Activated naive CD8-positive, alpha-beta T cell treated with anti-CD3 and anti-CD28 coated beads, Interleukin-2, amount 50 U/mL, for 16 hours (primary cell): Measurements from ENCODE around the gene LCLAT1.
"Not testable (repeated sequence)": the region's sequence is repeated elsewhere in the genome, so short reads cannot be mapped to it uniquely, and the experiment has no call there.

Experiments used
- DNase-seq: peaks from one replicate; pipeline ENCODE4 v3.0.0-alpha.2; 2020; ENCODE audit warnings: low read depth, low spot score

The LCLAT1 gene

DNA sequence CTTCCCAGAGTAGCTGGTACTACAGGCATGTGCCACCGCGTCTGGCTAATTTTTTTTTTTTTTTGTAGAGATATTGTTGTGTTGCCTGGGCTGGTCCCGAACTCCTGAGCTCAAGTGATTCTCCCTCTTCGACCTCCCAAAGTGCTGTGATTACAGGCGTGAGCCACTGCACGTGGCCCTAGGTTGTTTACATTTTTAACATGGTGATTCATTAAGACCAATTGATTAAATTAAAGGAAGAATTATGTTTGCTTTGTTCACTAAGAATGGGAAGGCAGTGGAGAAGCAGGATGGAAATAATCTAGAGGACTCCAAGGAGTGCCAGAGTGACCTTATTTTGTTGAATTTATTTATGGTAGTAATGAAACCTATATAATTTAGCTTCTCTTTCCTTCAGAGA, 7.5 kb downstream of the LCLAT1 start:
- no peak for DNase-seq

DNA sequence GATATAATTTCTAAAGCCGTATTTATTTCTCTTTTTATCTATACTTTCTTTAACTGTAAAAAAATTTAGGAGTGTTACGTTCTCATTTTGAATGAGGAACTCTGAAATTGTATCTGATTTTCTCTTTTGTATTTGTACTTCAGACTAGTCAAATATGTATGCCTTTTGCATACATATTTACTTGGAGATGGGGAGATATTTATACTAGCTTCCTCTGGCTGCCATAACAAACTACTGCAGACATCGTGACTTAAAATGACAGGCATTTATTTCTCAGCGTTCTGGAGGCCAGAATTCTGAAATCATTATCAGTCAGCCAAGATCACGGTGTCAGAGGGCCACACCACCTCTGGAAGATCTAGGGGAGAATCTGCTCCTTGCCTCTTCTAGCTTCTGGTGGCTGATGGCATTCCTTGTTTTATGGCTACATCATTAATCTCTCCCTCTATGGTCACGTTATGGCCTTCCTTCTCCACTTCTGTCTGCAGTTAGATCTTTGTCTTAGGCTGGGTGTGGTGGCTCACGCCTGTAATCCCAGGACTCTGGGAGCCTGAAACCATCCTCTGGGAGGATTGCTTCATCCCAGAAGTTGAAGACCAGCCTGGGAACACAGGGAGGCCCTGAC, 8.2 kb downstream of the LCLAT1 start:
- no peak for DNase-seq

DNA sequence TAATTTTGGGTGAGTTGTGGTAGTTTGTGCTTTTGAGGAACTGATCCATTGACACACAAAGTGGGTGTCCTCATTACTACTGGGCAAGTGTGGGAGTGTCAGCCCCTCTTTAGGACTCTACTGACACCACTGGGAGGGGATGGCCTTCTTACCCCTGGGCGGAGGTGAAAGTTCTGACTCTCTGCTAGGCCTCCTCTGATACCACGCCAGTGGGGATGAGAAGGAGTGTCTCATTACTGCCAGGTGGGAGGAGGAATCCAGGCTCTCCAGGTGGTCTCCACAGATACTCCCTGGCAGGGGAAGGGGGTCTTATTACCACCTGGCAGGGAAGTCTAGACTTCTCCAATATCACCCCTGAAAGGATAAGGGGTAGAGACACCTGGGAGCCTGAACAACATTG, 9.1 kb downstream of the LCLAT1 start:
- no peak for DNase-seq

DNA sequence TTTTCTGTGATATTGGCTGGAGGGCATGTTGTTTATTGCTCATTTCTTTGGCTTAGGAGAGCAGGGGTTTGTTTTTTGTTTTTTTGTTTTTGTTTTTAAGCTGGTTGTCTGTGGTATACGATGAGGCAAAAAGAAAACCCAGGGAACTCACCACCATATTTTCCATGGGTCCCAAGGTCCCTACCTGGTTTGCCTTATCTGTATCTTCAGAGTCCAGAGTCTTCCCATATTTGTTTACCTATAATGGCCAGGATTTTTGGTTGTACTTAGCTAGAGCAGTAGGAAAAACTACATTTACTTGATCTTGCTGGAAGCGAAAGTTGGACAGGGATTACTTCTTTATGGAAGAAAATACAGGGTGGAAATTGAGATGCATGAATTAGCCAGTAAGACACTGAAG, 9.5 kb downstream of the LCLAT1 start:
- no peak for DNase-seq

DNA sequence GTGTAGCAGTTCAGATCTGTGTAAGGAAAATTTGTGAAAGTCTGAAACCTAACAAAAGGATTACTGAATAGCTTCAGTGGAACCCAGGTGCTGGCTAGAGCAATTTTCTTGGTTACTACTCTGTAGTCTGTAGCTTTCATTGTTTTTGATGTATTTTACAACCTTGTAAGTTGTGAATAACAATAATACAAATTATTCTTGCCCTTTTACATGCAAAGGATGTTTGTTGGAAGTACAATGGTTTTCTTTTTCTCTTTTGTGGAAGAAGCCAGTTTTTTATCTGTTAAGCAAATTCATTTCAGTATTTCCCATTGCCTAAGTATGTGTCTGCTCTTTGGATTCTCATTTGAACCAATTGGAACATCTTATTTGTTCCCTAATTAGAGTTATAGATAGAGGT, 10.2 kb downstream of the LCLAT1 start:
- no peak for DNase-seq

DNA sequence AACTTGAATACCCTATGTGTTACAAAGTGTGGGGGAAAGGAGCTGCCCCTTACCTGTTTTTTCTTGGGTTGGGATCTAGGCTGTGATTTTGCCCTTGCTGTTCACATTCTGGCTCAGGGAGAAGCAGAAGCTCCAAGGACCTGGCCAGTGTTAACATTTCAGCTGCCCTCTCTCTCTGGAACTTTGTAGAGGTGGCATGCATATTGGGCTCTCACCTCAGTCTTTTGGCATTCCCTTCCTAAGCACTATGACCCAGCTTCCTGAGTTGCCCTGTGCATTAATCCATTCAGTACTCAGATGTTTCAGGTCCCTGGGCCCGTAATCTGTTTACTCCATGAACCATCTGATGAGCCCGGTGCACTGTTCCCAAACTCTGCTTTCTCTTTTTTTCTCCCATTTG, 12.1 kb downstream of the LCLAT1 start:
- no peak for DNase-seq

DNA sequence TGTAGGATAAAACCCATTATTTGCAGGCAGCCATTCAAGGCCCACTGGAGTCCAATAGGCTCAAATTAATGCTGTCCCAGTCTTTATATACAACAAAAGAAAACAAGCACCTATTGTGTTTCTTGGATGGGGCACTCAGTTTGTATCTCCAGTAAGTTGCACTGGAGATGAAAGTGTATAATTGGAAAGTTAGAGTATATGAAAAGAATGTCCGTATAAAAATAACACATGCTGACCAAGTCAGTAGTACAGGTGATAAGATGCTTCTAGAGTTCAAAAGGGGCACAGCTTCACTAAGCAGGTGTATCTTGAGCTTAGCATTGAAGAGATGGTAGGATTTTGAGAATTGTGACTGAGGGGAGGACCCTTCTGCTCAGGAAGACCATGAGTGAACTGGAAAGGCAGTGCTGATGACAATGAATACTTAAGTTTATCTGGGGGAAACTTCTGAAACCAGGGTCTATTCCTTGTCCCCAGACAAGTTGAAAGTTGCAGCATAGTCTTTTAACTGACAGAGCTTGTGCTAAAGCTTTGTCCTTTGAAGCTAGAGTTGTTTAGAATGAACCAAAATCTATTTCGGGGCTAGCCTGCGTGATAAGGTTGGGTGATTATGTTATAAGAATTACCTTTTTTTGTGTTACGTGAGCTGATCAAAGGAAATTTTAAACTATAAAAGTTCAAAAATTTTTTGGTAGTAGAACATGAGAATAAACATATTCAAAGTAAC, 15.2 kb downstream of the LCLAT1 start:
- no peak for DNase-seq

DNA sequence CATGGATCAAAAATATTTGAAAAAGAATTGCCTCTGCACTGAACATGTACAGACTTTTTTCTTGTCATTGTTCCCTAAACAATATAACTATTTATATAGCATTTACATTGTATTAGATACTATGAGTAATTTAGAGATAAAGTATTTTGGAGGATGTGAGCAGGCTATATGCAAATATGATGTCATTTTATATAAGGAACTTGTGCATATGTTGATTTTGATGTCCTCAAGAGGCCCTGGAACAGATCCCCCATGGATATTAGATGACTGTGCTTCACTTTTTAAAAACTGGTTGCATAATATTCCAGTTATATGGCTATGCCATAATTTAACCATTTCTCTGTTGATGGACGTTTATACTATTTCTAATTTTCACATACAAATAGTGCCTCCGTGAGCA, 16.5 kb downstream of the LCLAT1 start:
- DNase-seq: no peak

DNA sequence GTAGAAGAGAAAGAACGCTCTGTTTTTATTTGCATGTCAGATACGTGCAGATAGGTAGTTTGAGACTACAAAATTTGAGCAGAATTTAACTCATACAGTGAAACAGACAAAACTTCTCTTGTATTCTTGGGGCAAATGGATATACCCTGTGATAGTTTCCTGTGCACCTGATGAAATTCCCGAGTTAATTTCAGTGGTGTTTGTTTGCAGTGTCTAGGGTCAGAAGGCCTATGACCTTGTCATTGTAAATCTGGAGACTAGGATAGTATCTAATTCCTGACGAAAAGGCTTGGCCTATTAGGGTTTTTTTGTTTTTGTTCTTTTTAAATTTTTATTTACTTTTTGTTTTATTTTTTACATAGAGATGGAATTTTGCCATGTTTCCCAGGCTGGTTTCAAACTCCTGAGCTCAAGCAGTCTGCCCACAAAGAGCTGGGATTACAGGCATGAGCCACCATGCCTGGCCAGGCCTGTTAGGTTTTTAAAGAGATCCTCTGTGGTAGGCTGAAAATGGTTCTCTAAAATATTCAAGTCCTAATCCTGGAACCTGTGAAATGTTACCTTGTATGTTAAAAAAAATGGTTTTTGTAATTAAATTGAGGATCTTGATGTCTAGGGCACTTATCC, 17.6 kb downstream of the LCLAT1 start:
- no peak for DNase-seq

DNA sequence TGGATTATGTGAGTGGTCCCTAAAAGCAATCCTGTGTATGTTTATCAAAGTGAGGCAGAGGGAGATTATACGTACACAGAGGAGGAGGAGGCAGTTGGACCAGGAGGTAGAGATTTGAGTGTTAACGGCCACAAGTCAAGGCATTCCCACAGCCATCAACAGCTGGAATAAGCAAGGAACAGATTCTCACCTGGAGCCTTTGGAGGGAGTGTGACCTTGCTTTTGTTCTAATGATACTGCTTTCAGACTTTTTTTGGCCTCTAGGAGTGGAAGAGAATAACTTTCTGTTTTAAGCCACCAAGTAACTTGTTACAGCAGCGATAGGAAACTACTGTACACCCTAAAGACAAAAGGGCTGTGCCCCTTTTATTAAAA, 18.1 kb downstream of the LCLAT1 start:
- DNase-seq: no peak

DNA sequence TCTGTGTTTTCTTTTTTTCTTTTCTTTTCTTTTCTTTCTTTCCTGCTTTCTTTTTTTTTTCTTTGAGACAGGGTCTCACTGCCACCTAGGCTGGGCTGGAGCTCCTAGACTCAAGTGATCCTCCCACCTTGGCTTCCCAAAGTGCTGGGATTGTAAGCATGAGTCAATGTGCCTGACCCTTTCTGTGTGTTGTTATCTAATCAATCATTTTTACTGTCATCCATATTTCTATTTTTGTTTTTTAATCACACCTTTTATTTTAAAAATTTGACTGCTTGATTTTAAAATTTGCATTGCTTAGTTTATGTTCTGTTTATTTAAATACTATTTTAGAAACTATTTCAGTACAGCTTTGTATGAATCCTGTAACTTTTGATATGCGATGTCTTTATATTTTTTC, 19.2 kb downstream of the LCLAT1 start:
- DNase-seq: no peak

DNA sequence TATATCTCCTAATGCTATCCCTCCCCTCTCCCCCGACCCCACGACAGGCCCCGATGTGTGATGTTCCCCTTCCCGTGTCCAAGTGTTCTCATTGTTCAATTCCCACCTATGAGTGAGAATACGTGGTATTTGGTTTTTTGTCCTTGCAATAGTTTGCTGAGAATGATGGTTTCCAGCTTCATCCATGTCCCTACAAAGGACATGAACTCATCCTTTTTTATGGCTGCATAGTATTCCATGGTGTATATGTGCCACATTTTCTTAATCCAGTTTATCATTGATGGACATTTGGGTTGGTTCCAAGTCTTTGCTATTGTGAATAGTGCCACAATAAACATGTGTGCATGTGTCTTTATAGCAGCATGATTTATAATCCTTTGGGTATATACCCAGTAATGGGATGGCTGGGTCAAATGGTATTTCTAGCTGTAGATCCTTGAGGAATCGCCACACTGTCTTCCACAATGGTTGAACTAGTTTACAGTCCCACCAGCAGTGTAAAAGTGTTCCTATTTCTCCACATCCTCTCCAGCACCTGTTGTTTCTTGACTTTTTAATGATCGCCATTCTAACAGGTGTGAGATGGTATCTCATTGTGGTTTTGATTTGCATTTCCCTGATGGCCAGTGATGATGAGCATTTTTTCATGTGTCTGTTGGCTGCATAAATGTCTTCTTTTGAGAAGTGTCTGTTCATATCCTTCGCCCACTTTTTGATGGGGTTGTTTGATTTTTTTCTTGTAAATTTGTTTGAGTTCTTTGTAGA, 20.2 kb downstream of the LCLAT1 start:
- not testable (repeated sequence) for DNase-seq

DNA sequence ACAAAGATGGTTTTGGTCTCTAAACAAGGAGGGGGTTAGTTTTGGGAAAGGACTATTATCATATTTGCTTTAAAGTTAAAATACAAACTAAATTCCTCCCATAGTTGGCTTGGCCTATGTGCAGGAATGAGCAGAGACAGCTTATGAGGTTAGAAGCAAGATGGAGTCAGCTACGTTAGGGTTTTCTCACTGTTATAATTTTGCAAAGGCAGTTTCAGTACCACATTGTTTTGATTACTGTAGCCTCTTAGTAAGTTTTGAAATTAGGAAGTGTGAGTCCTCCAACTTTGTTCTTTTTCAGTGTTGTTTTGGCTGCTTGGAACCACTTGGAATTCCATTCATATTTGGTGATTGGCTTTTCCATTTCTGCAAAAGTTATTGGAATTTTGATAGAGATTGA, 23.4 kb downstream of the LCLAT1 start:
- DNase-seq: no peak

DNA sequence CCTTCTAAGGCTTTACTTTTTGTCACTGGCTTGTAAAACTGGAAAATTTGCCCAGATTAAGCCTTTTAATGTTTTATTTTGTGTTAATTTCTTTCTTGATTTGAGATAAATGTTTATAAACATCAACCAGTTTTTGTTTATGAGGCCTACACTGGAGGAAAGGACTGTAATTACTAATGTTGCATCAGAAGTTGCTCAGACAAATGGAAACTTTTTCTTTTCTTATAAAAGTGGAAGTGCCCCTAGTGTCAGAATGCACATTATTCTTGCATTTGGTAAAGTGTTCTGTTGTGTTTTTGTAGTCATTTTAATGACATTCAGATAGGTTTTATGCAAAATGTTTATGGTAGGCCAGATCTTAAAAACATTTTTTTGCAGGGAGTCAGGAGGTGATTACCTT, 25.3 kb downstream of the LCLAT1 start:
- no peak for DNase-seq

DNA sequence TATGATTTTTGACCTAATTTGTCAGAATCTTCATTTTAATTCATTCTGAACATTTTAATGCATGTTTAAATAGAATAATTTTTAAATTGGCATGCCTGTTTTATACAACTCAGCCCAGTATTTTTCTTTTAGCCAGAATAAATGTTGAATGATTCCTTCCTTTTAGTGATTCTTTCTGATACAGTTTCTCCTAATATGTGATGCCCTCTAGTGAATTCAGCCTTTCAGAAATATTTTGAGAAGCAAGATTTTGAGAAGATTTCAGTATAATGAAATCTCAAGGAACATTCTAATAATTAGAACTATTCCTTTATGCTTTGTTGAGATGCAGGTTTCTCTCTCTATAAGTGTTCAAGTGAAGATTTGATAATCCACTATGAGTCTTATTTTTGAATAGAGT, 28.5 kb downstream of the LCLAT1 start:
- DNase-seq: no peak

DNA sequence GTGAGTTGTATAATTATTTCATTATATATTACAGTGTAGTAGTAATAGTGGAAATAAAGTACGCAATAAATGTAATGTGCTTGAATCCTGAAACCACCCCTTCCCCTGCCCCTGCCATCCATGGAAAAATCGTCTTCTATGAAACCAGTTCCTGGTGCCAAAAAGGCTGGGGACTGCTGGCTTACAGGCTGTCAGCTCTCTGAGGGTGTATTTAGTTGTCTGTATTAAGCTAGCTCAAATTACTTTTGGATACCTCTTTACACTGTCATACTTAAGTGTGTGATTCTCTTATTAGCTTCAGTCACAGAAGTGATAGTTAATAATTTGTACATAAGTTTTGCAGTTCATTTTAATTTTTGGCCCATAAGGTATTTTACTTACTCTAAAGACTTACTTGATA, 29.6 kb downstream of the LCLAT1 start:
- no peak for DNase-seq

DNA sequence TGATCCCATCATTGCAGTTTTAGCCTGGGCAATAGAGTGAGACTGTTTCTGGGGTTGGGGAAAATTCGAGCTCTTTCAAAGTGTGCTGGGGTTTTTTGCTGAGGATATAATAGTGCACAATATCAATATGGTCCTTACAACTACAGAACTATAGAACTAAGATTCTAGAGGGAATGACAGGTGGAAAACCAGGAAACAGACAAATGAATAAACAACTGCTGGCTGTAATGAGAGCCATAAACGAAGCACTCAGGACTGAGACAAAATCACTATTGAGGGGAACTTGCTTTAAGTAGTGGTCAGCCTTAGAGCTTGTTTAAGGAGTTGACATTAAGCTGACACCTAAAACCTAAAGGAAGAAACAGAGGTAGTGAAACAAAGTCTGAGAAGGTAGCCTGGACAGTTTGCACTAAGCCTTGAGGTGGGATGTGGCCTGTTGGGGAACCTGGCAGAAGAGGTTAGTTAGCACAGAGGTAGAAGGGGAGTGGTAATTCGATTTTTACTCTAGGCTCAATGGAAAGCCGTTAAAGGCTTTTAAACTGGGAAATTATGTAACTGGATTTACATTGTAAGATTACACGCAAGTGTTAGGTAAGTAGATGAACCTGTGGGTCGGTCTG, 33.8 kb downstream of the LCLAT1 start:
- no peak for DNase-seq

DNA sequence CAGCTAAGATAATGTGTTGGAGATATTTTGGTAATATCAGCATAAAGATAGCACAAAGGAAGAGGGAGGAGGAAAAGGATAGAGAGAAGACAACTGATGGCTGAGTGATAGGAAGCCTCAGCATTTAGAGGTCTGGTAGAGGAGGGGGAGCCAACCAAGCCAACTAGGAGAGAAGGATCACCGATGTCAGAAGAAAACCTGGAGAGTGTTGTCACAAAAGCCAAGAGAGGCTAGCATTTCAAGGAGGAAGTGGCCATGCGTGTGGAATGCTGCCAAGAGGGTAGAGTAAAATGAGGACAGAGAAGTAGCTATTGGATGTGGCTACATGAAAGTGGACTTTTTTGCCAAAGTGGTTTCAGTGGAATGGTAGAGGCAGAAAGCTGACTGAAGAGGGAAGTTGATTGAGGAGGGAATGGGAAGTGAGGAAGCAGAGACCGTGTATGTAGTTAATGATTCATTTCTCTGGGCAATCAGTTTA, 34.3 kb downstream of the LCLAT1 start:
- no peak for DNase-seq

DNA sequence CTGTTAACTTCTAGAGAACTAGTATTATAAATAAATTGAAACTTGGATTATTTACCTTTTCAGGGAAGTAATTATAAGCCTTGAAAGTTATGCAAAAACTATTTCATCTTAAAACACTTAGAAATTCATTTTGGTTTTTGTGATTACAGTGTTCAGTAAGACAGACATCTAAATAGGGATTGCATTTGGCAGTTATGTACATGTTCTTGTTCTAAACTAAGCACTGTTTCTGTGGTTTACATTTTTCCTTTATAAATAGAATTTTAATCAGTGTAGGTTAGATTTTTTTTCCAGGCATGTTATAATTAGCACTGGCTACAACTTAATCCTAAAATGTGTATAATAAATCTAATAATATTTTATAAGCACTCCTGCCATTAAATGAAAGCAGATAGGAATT, 35.0 kb downstream of the LCLAT1 start:
- no peak for DNase-seq

DNA sequence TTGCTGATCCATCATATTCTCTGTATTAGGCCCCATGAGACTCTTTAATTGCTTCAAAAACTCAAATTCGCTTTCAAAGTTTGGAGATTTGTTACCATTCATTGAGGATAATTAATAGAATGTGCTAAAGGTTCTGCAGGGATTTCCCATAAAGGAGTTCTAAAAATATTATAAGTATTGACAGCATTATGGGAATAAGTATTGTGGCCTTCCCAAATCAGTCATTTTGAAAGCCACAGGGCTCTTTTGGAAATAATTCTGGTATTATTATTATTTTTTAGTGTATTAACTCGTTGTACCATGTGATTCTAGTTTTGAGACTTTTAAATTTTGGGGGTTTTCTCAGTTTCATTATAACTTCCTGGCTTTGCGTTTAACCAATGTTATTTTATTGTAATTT, 37.1 kb downstream of the LCLAT1 start:
- DNase-seq: no peak

DNA sequence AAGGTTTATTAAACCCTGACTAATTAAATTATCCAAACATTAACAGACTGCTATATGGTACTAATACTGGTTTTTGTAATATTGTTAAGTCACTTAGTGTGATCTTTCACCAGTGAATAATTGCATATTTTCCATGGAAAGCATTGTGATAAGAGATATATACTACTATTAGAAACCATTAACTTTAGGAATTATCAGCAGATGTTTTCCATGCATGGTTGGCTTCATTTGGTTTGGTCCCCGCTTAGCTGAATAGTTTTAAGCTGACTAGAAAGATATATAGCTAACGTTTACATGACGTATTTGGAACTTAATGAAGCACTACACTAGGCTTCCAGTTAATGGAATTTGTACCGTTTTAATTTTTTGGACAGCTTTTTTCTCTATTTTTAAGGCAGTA, 37.9 kb downstream of the LCLAT1 start:
- no peak for DNase-seq

DNA sequence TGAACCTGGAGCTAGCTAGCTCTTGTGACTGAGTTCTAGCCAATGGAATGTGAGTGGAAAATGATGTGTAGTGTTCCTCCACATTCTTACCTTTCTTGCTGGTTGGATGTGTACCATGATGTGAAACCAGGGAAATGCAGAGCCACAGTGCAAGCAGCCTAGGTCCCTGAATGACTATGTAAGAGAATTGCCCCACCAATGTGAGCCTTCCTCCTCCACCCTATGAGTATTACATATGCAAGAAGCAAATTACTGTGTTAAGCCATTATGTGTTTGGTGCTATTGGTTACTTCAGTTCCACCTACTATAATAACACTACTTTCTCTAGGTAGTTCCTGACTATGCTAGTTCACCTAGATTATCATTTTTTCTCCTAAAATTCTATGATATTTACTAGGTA, 39.6 kb downstream of the LCLAT1 start:
- DNase-seq: no peak
